CD4-positive, alpha-beta T cell treated with Interleukin-15 for 4 hours (primary cell): Measurements from ENCODE around the gene NFAM1.

Experiments
- DNase-seq: peaks from one replicate; pipeline ENCODE4 v3.0.0-alpha.2; 2020; ENCODE audit warnings: low spot score

The NFAM1 gene, protein sequence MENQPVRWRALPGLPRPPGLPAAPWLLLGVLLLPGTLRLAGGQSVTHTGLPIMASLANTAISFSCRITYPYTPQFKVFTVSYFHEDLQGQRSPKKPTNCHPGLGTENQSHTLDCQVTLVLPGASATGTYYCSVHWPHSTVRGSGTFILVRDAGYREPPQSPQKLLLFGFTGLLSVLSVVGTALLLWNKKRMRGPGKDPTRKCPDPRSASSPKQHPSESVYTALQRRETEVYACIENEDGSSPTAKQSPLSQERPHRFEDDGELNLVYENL

DNA sequence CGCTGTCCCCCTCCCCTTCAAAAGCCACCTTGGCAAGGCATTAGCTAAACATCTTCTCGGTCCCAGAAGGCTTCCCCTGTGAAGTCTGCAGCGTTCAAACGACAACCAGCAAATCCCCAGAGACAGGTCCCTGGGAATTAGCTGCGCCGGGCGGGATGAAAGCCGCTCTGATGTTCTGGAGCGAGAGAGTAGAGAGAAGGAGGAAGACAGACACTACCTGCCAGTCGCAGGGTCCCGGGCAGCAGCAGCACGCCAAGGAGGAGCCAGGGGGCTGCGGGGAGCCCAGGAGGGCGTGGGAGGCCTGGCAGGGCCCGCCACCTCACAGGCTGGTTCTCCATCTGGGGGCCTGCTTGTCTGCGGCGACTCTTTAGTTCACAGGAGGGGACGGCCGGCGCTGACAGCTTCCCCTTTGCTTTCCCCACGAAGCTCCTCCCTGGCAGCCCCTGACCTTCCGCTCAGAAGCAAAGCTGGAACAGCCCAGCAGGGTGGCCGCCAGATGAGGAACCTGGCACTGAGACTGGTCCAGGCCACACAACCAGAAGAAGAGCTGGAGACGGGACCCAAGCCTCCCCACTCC is at the start of gene NFAM1:
Gene NFAM1, minus strand, starts transcription at position 384 of the 577 bp plus-strand sequence. Its CDS starts 46 bp downstream, at position 338.
- DNase-seq: no peak

DNA sequence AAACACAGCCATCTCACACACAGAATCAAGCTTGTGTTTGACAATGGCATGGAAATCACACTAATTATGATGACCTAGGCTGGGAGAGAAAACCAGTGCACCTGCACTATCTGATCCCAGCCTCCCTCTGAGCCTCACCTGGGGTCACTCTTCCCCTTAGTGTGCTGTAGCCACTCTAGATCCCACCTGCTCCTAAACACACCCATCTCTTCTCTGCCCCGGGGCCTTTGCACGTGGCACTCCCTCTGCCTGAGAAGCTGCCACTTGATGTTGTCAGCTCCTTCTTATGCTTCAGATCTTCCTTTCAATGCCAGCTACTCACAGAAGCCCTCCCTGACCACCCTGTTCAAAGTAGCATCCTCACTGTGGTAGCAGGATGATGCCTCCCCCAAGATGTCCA is 42.9 kb upstream of the NFAM1 start:
- DNase-seq: no peak

DNA sequence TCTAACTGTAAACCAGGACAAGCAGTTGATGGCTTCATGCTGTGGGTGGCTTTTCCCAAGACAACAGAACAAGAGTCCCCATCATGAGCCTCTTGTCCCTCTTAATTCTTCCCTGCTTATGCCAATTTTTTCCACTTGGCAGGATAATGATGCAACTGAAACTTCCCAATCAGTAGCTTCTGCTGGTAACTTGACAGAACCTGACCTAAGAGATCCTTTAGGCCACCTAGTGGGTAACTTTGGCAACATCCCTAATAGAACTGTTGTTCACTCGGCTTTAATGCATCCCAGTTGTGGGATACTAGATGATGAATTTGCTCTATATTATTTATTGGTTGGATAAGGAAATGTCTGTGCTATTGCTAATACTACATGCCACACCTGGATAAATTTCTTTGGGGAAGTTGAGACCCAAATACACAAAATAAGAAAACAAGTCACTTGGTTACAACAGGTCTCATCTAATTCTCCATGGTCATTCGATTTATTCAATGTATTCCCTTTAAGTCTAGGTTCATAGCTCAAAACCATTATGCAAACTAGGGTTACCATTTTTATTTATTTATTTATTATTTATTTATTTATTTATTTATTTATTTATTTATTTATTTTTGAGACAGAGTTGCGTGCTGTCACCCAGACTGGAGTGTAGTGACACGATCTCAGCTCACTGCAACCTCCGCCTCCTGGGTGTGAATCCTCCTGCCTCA is 41.4 kb upstream of the NFAM1 start:
- DNase-seq: peak; percentile 35

DNA sequence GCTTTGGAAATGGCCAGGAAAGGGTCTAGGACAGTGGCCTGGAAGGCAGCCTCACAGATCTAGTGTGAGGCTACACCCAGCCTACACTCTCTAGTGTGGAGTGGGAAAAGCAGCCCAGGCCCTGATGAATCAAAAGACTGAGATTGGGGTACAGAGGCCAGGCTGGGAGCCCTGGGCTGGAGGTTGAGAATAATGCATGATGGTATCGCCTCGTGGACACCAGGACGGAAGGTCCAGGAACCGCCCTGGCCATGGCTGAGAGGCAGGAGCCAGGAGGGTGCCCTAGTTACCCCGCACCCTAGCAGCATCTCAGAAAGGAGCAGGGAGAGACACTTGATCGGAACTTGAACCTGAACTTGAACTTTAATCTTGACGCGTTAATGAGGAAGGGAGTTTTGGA is 40.5 kb upstream of the NFAM1 start:
- no peak for DNase-seq

DNA sequence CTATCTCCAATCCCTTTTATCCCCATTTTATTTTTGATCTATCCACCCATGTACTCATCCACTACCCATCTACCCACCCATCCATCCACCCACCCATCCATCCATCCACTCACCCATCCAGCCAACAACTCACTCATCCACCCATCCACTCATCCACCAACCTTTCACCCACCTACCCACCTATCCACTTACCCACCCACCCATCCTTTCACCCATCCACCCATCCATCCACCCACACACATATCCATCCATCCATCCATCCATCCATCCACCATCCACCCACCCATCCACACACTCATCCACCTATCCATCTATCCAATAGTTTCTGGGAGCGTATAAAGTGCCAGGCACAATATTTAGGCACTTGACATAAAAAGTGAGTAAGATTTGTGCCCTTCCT is 39.2 kb upstream of the NFAM1 start:
- DNase-seq: no peak

DNA sequence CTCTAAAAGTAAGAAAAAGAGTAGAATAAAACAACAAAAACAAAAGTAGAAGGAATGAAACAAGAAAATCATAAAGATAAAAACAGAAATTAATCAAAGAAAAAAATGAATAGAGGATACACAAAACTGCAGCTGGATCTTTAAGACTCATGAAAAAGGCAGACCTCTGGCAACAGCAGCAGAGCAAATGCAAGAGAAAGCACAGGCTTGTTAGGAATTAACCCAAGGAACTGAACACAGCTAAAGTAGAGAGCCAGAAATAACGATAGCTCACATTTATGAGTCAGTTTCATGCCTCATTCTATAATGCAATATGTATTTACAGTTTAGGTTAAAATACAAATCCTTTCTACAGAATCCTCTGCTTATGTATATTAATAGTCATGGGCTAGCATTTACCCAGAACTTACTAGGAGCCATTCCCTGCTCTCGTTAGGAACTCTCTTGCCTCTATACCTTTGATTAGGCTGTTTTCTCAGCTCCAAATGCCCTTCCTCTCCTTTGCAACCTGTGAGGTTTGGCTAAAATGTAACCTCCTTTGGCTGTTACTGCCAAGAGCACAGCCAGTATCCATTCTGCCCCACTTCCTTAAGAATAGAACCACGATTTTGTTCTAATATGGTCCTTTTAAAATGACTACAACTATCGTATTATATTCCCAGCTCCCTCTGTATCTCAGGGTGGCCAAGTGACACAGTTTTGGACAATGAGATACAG is 38.3 kb upstream of the NFAM1 start:
- DNase-seq: no peak

DNA sequence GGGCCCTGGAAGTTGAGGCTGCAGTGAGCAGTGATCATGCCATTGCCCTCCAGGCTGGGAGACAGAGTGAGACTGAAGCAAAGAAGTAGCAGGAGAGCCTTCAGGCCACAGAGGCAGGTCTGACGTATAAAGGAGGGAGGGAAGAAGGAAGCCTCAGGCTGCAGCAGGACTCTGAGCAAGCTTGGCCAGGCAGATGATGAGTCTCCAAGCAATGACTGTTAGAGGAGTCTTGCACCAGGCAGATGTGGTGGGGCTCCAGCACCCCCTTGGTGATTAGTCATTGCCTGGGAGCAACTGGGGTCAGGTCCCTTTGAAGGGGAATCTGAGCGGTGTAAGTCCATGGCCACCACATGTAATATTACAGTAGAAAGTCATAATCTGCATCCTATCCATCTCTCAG is 36.6 kb upstream of the NFAM1 start:
- DNase-seq: no peak

DNA sequence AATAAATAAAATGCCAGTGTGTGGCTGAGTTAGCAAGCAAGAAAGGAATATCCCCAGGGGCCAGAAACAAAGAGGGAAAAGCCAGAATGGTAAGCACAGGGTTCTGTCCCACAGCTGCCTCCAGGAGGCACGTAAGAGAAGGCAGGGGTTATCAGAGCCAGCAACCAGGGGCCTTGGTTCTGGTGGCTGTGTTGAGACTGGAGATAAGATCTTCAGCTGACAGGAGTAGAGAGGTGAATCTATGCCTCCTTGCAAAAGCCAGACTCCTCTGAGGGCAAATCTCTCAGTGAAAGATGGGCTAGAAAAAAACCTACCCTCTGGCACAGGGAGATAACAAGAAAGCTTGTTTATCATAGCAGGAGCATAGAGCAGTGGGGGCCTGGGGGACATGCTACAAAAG is 29.8 kb upstream of the NFAM1 start:
- DNase-seq: no peak

DNA sequence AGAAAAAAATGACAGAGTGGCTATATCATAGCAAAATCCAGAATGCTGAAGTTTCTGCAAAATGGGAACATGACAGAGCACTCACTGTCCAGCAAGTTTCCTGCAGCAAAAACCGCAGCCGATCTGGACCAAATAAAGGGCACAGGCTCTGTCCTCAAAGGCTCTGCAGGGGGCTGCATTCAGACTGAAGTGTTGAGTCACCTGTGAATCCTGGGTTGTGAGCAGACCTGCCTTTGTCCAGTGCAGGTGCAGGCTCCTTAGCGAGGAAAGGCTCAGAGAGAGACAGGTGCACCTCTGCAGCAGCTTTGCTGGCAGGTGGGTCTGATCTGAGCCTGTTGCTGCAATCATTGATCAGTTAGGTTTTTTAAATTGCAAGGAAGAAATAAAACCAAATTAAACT is 29.3 kb upstream of the NFAM1 start:
- DNase-seq: no peak

DNA sequence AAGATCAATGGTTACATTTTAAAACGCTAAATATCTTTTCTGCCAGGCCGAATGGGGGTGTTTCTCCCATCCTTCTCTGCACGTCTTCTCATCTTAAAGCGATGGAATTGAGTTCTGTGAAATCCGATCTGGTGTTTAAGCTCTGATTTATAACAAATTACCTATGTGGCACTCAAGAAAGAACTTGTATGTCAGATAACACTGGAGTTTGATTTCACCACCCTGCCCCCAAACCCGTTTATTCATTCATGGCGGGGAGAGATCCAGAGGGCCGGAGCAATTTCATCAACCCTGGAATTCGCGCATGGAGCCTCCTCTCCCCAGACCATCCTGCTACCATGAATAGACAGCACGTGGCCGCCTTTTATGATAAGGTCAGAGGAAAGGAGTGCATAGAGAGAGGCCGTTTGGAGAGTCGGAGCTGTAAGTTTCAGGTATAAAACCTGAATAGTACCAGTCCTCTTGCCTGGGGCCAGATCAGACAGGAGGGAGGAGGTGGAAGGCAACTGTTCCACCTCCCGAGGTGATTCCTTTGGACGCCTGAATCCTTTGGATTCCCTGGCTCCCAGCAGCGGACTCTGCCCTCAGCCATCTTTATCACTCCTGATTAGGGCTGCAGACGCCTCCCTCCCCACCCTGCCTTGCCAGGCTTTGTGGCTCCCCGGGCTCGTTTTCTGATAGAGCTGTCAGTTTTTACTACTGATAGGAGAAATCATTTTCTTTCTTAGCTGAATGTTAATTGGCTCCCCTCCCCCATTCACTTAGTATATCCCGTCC is 27.3 kb upstream of the NFAM1 start:
- DNase-seq: no peak

DNA sequence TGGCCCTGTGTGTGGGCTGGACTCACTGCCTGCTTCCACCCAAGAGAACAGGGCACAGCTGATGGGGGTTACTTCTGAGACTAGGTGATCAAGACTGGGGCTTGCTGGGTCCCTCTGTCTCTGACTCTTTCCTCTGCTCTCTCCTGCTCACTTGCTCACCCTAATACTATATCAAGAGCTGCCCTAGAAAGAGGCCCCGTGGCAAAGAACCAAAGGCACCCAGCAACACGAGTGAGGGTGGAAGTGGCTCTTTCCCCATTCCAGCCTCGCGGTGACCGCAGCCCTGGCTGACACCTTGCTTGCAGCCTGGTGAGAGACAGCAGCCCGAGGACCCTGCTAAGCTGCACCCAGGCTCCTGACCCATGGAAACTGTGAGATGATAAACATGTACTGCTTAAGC is 20.7 kb upstream of the NFAM1 start:
- DNase-seq: no peak

DNA sequence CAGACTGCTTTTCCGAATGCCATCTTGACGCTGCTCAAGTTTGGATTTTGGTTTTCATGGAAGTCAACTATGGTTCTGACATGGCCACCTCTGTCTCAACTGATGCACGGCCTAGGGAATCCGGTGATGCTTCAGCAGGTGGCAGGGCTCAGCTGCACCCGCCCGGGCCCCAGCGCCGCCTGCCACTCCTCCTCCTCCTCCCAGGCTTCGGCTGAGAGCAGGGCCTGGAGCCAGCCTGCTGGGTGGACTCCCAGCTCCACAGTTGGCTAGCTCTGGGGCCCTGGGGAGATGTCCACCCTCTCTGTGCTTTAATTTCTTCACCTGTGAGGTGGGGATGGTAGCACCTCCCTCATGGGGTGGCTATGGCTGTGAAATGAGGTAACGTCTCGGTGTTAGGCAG is 20.3 kb upstream of the NFAM1 start:
- DNase-seq: no peak

DNA sequence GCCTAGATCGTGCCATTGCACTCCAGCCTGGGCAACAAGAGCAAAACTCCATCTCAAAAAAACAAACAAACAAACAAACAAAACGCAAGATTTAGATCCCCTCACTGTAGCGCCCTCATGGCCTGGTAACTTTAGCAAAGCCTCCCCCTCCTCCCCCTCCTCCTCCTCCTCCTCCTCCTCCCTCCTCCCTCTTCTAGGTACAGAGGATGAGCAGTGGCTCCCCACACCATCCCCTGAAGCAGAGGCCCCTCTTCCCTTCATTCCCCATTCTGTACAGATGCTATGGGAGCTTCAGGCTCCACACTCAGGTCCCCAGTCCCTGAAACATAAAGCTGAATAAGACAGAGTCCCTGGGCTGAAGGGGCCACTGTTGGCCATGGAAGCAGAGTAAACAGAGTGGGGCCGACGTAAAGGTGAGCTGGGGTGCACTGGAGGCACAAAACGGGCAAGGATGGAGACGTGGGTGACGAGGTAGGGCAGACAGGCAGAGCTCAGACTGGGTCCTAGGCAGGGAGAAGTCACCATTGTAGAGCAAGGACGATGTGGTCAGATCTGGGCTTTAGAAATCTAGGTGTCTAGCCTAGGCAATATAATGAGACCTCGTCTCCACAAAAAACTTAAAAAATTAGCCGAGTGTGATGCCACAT is 19.4 kb upstream of the NFAM1 start:
- no peak for DNase-seq

DNA sequence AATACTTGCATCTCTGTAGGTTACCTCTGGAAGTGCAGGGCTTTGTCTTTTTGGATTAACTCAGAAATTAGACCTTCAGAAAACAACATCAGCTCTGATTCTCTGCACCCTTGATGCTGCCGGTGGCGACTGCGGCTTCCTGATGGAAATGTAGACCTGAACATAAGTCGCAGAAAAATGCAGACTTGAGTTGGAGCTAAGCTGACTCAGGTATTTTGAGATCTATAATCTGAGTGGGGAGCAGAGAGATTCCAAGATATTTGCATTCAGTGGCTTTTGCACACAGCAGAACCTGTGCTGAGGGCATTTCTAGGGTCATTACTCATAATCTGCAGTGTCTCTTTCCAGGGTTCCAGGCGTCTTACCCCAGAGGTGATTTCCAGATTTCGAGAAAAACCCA is 18.7 kb upstream of the NFAM1 start:
- no peak for DNase-seq

DNA sequence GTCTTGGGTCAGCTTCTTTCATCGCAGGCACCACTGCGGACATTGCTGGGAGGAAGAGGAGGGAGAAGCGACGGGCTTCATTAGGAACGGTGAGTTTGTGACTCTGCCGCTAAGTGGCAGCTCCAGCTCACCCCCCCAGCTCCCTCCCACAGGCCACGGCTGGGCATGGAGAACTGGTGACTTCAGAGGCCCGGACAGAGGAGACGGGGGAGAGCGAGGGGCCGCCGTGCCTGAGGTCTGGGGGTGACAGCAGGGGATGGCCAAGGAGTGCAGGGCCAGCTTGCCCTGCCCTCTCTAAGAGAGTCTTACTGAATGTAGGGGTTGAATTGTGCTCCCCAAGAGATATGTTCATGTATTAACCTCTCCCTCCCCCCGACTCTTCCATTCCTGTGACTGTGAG is 13.9 kb upstream of the NFAM1 start:
- no peak for DNase-seq

DNA sequence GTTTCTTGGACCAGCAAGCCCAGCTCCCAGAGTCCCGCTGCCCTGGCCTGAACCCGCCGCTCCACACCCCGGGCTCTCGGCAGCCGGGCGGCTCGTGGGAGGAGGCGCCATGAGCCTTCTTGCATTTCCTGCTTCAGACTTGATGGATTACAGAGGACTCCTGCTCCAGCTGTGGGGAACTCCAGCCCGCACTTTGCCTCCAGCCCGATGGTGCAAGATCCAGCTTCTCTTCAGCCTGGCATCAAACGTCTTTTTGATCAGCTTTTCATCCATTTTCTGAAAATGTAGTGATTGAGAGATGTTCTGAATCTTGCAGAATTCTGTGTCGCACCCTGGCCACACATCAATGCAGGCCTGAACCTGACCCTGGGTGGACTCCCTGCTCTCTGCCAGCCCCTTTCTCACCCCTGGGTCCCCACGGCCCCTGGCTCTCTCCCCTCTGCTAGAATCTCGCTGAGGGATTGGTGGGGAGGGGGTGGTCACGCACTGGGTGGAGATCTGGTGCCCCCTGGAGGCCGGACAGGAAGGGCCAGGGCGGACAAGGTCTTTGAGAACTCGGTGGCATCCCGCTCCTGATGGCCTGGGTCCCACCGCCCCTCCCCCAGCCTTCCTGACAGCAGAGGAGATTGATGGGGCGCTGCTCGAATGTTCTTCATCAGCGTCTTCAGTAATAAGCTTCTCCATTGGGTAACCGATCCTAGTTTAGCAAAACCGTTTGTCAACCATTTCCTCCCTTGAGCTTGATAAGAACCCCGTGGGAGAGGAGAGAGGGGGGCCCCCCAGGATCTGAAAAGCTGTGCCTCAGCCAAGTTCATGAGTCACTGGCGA is 12.1 kb upstream of the NFAM1 start:
- DNase-seq: peak; percentile 86

DNA sequence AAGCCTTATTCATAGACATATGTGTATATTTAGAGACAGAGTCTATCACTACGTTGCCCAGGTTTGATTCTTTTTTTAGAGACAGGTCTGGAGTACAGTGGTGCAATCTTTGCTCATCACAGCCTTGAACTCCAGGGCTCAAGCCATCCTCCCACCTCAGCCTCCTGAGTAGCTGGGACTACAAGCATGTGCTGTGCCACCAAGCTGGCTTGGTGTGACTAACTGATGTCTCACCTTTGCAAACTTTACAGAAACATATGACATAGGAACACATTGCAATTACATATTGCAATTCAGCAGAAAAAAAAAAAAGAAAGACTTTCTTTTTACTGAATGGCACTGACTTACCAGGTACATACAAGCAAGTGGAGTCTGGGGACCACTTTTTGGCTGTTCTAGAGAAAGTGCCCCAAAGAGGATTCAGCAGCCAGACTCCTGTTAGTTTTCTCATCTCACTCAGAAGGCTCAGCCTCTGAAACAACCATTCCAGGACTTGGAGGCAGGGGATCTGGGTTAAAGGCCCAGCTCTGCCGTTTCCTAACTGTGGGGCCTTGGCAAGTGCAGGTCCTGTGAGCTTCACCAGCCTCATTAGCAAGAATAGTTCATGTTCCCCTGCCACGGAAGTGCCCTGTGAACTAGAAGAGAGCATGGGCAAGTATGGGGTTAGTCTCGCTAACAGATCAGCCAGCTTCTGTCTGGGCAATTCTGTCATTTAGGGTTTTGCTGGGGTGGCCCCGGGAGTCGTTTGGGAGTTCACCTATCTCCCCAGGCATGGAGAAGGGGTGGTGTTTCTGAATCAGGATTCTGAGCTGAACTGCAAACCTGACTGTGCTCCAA is 11.3 kb upstream of the NFAM1 start:
- DNase-seq: no peak

DNA sequence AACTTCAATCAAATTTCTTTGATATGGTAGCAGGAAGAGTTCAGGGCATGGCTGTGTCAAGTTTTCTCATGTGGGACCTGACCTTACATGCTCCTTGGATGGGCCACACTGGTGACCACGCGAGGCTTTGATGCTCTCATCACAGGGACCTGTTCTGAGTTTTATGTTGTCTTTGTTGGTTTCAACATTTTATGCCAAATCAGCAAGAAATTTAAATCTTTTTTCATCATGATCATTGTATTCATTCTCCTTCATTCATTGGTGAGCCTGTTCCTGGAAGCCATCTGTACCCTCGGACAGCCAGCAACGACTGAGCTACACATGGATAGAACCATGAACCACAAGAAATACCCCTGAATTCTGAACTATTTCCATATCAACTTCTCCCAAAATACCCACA is 10.5 kb upstream of the NFAM1 start:
- no peak for DNase-seq

DNA sequence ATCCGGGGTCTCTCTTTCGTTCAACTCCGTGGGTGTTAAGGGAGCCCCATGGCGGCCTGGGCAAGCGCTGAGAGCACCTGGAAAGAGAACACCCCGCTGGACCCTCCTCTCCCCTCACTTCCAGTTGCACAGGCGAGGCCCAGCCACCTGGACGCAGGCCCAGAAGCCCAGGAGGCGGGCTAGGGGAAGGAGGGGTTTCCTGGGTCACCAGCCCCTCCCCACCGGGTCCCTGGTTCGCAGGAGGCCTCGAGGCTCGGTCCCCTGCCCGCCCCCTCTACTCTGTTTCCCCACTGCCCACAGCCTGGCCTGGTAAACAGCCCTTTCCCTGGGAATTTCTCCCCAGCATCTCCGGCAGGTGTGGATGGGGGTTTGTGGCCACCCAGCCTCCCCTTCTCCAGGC is 8.5 kb upstream of the NFAM1 start:
- DNase-seq: no peak
